ENCODE measurements around the gene ETS1.

The ETS1 gene

GRCh38 chr11:128616161-128616560 is 28.8 kb upstream of the ETS1 start:
- Histone ChIP-seq H4K20me1 (ENCODE audit: insufficient read depth) (no peaks in the 10 kb centered on the region), H3K27ac (no peak overlapping the region), H3K4me3 (IDR thresholded peaks at IDR 0.05; ENCODE audit: insufficient read depth, low read depth, low read length) (no peak overlapping the region), H3K36me3 (ENCODE audit: insufficient read depth) (no peaks in the 10 kb centered on the region), H3K4me2 (no peak overlapping the region), H3K27me3 (ENCODE audit: insufficient read depth, low read depth) (no peaks in the 10 kb centered on the region), H3K9ac (no peak overlapping the region), H3K79me2 (ENCODE audit: insufficient read depth, low read depth) (no peaks in the 10 kb centered on the region), H3K4me1 (ENCODE audit: low read depth, poor library complexity, severe bottlenecking) (peaks cover 53% of the 10 kb centered on the region), H2AFZ (ENCODE audit: low read depth) (no peak overlapping the region)
- no peak for TF ChIP-seq CTCF (conservative IDR thresholded peaks at IDR 0.05; ENCODE audit: low read depth, low read length)

GRCh38 chr11:128615612-128616011 is 28.3 kb upstream of the ETS1 start:
- H3K4me2 ChIP-seq: no peak overlapping the region
- H4K20me1 ChIP-seq (ENCODE audit: insufficient read depth): no peaks in the 10 kb centered on the region
- H3K9ac ChIP-seq: no peak overlapping the region
- H3K79me2 ChIP-seq (ENCODE audit: insufficient read depth, low read depth): no peaks in the 10 kb centered on the region
- H2AFZ ChIP-seq (ENCODE audit: low read depth): no peak overlapping the region
- no peak overlapping the region for H3K4me3 ChIP-seq (IDR thresholded peaks at IDR 0.05; ENCODE audit: insufficient read depth, low read depth, low read length)
- H3K4me1 ChIP-seq (ENCODE audit: low read depth, poor library complexity, severe bottlenecking): peaks cover 53% of the 10 kb centered on the region
- TF ChIP-seq CTCF (conservative IDR thresholded peaks at IDR 0.05; ENCODE audit: low read depth, low read length): no peak
- H3K36me3 ChIP-seq (ENCODE audit: insufficient read depth): no peaks in the 10 kb centered on the region
- H3K27ac ChIP-seq: no peak overlapping the region
- H3K27me3 ChIP-seq (ENCODE audit: insufficient read depth, low read depth): no peaks in the 10 kb centered on the region

GRCh38 chr11:128615076-128615475 is 27.7 kb upstream of the ETS1 start:
- Histone ChIP-seq H2AFZ (ENCODE audit: low read depth) (no peak overlapping the region), H3K27ac (no peak overlapping the region), H3K36me3 (ENCODE audit: insufficient read depth) (no peaks in the 10 kb centered on the region), H3K9ac (no peak overlapping the region), H3K4me3 (IDR thresholded peaks at IDR 0.05; ENCODE audit: insufficient read depth, low read depth, low read length) (no peak overlapping the region), H4K20me1 (ENCODE audit: insufficient read depth) (no peaks in the 10 kb centered on the region), H3K27me3 (ENCODE audit: insufficient read depth, low read depth) (no peaks in the 10 kb centered on the region), H3K4me2 (no peak overlapping the region), H3K4me1 (ENCODE audit: low read depth, poor library complexity, severe bottlenecking) (peaks cover 53% of the 10 kb centered on the region), H3K79me2 (ENCODE audit: insufficient read depth, low read depth) (no peaks in the 10 kb centered on the region)
- TF ChIP-seq CTCF (conservative IDR thresholded peaks at IDR 0.05; ENCODE audit: low read depth, low read length): no peak

GRCh38 chr11:128614026-128614425 is 26.7 kb upstream of the ETS1 start:
- Histone ChIP-seq H3K27me3 (ENCODE audit: insufficient read depth, low read depth) (no peaks in the 10 kb centered on the region), H3K36me3 (ENCODE audit: insufficient read depth) (no peaks in the 10 kb centered on the region), H3K79me2 (ENCODE audit: insufficient read depth, low read depth) (no peaks in the 10 kb centered on the region), H4K20me1 (ENCODE audit: insufficient read depth) (no peaks in the 10 kb centered on the region), H3K4me3 (IDR thresholded peaks at IDR 0.05; ENCODE audit: insufficient read depth, low read depth, low read length) (no peak overlapping the region), H2AFZ (ENCODE audit: low read depth) (no peak overlapping the region), H3K27ac (no peak overlapping the region), H3K9ac (no peak overlapping the region), H3K4me2 (no peak overlapping the region), H3K4me1 (ENCODE audit: low read depth, poor library complexity, severe bottlenecking) (peaks cover 53% of the 10 kb centered on the region)
- TF ChIP-seq CTCF (conservative IDR thresholded peaks at IDR 0.05; ENCODE audit: low read depth, low read length): no peak
